Kidney (tissue), 14 donors: ENCODE measurements around the gene CABP5. TPM values are rescaled to one million over a fixed set of nuclear protein-coding genes. Genes with fewer than 3 reads are reported as not detected.

Experiments
- DNase-seq, 5 donors: peaks; one replicate each; pipeline ENCODE4 v3.0.0-alpha.2; 2013 to 2020
- FAIRE-seq: peaks from 2 replicates; lab custom pipeline; 2012; peaks lifted over from hg19 to GRCh38; lab: Jason Lieb, UNC
- H3K27ac ChIP-seq, 2 donors: one replicate each; pipeline ENCODE4 v1.7.0; 2013; ENCODE audit warnings: low read depth in 2 of 2, low read length in 2 of 2, inconsistent platforms in 1 of 2
- H3K27me3 ChIP-seq: one replicate; pipeline ENCODE4 v1.7.1; 2013; ENCODE audit warnings: low read length, inconsistent platforms; ENCODE audit not compliant: control insufficient read depth, insufficient read depth
- H3K36me3 ChIP-seq, 3 donors: one replicate each; pipeline versions ENCODE4 v1.7.0 to v1.7.1; 2013; ENCODE audit warnings: low read length in 3 of 3, control low read depth in 1 of 3, inconsistent platforms in 1 of 3; ENCODE audit not compliant: insufficient read depth in 3 of 3, control insufficient read depth in 2 of 3
- H3K4me1 ChIP-seq, 3 donors: one replicate each; pipeline versions ENCODE4 v1.7.0 to v1.7.1; 2013; ENCODE audit warnings: low read length in 3 of 3, inconsistent platforms in 1 of 3, low read depth in 1 of 3; ENCODE audit not compliant: control insufficient read depth in 2 of 3, insufficient read depth in 2 of 3
- H3K4me3 ChIP-seq, 3 donors: one replicate each; pipeline versions ENCODE4 v1.7.0 to v1.8.1; 2013; ENCODE audit warnings: low read length in 3 of 3, control low read depth in 1 of 3, inconsistent platforms in 1 of 3
- H3K9ac ChIP-seq, 3 donors: one replicate each; pipeline versions ENCODE4 v1.7.0 to v1.7.1; 2013; ENCODE audit warnings: low read length in 3 of 3, control low read depth in 1 of 3, inconsistent platforms in 1 of 3
- H3K9me3 ChIP-seq, 3 donors: one replicate each; pipeline versions ENCODE4 v1.7.0 to v1.7.1; 2013; ENCODE audit warnings: low read length in 3 of 3, control low read depth in 1 of 3, inconsistent platforms in 1 of 3; ENCODE audit not compliant: control insufficient read depth in 2 of 3, insufficient read depth in 1 of 3
- intact Hi-C: fragments of 100-400 bp; cut with DNase I; formaldehyde crosslinking; loops from one replicate; pipeline ENCODE4 v1.11.1; 2022
- polyA plus RNA-seq: library from polyadenylated mRNA; stranded (reverse); fragments of 350-450 nt; fragmentation: Illumina TruSeq; extraction: RNeasy Lipid Tissue Mini Kit (QIAGEN cat#74804); gene quantifications from one replicate; pipeline ENCODE4 v1.2.3, GENCODE V29; 2014; ENCODE audit warnings: low read depth, low replicate concordance; ENCODE audit not compliant: insufficient read depth
- total RNA-seq: library from RNA; stranded (reverse); fragmentation: NEBNext Ultra II Directional; extraction: Animal tissue kit (Norgen Biotek cat#: 25700); gene quantifications from one replicate; pipeline ENCODE4 v1.2.1, GENCODE V29; 2021
- TF ChIP-seq, protein P1 (sequence below): IDR thresholded peaks from 3 replicates; pipeline ENCODE4 v1.5.1; 2012; ENCODE audit warnings: mild to moderate bottlenecking, moderate library complexity, borderline replicate concordance; ENCODE audit not compliant: insufficient read depth; ENCODE audit errors: extremely low read depth
- donor health status: control.
- donor health status: control.
- donor health status: control.
- donor health status: control.
- donor health status: control.
- donor health status: DM: yes; HTN: yes; CAD: no.
- donor health status: Normal renal cell carcinoma (clear cell type).

CABP5 gene
- total and polyA plus RNA-seq, 2 donors from 2014 or later: not detected

DNA sequence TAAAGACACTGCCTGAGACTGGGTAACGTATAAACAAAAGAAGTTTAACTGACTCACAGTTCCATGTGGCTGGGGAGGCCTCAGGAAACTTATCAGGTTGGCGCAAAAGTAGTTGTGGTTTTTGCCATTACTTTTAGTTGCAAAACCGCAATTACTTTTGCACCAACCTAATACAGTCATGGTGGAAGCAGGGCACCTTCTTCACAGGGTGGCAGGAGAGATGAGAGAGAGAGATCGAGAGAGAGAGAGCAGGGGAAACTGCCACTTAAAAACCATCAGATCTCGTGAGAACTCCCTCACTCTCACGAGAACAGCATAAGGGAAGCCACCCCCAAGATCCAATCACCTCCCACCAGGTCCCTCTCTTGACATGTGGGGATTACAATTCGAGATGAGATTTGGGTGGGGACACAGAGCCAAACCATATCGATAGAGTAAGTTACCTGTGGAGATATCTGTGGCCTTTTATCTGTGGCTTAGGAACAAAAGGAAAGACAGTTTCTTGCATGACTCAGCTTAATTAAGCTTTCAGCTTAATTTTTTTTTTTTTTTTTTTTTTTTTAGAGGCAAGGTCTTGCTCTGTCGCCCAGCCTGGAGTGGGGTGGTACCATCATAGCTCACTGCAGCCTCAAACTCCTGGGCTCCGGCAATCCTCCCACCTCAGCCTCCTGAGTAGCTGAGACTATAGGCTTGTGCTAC is 7.6 kb upstream of the CABP5 start:
- Histone ChIP-seq H3K9ac (no peak overlapping the region), H3K36me3 (no peaks in the 10 kb centered on the region), H3K9me3 (no peaks in the 10 kb centered on the region), H3K4me3 (no peak overlapping the region), H3K4me1 (no peaks in the 10 kb centered on the region), H3K27ac (no peak overlapping the region), H3K27me3 (no peaks in the 10 kb centered on the region)
- TF ChIP-seq, protein P1, sequence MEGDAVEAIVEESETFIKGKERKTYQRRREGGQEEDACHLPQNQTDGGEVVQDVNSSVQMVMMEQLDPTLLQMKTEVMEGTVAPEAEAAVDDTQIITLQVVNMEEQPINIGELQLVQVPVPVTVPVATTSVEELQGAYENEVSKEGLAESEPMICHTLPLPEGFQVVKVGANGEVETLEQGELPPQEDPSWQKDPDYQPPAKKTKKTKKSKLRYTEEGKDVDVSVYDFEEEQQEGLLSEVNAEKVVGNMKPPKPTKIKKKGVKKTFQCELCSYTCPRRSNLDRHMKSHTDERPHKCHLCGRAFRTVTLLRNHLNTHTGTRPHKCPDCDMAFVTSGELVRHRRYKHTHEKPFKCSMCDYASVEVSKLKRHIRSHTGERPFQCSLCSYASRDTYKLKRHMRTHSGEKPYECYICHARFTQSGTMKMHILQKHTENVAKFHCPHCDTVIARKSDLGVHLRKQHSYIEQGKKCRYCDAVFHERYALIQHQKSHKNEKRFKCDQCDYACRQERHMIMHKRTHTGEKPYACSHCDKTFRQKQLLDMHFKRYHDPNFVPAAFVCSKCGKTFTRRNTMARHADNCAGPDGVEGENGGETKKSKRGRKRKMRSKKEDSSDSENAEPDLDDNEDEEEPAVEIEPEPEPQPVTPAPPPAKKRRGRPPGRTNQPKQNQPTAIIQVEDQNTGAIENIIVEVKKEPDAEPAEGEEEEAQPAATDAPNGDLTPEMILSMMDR: no peak
- FAIRE-seq: no peak
- no peak for DNase-seq
- intact Hi-C loops: no loop called here

DNA sequence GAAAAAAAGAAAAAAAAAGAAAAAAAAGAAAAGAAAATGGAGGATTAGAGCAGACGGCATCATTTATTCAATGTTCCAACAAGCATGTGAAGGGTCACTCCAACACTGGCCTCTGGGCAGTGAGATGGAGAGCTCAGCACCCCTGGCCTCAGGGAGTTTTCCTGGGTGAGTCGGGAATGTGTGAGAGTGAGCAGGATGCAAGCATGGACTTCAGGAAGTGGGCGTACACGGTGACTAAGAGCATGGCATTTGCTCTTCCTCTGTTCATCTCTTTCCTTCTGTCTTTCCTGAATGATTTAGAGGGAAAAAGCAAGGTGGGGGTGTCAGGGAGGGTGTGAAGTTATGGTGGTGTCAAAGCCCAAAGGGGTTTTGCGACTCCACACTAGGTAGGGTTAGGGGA is 682 bp upstream of the CABP5 start:
- no peaks in the 10 kb centered on the region for H3K36me3 ChIP-seq
- no peaks in the 10 kb centered on the region for H3K4me1 ChIP-seq
- no peak overlapping the region for H3K4me3 ChIP-seq
- H3K27me3 ChIP-seq: no peaks in the 10 kb centered on the region
- intact Hi-C loops: no loop called here
- H3K27ac ChIP-seq: no peak overlapping the region
- DNase-seq (no peak), FAIRE-seq (no peak)
- TF ChIP-seq, protein P1: no peak
- H3K9ac ChIP-seq: no peak overlapping the region
- no peaks in the 10 kb centered on the region for H3K9me3 ChIP-seq

DNA sequence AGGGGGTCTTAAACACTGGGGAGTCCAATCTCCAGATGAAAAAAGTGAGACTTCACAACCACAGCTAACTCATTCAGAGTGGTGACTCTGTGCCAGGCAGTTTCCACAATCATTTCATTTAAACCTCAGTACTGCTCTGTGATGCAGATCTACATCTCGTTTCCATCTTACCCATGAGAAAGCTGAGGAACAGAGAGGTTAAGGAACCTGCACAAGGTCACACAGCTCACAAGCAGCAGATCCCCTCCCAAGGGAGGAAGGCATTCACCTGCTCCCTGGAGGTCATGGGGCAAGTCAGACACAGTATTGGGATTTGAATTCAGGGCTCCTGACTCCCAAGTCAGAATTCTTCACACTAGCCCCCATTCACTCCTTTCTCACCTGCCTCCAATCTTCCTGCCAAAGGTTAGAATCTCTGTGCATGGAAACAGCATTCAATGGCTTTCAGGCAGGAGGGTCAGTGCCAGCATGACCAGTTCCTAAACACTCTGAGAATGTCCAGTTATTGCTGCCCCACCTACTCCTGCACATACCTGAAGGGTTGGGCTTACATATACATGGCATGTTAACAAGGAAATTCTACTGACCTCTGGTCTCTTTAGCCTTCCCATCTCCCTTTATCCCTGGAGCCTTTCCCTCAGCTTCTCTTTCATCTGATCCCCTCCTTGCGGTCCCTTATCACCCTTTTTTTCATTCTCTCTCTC is 1.9 kb downstream of the CABP5 start:
- no peaks in the 10 kb centered on the region for H3K9me3 ChIP-seq
- DNase-seq: no peak
- H3K4me3 ChIP-seq: no peak overlapping the region

More for the DNA sequence above, 1.9 kb downstream of the CABP5 start:
- H3K4me1 ChIP-seq: no peaks in the 10 kb centered on the region
- H3K27ac ChIP-seq: no peak overlapping the region
- intact Hi-C loops: no loop called here
- H3K27me3 ChIP-seq: no peaks in the 10 kb centered on the region
- no peak overlapping the region for H3K9ac ChIP-seq
- no peaks in the 10 kb centered on the region for H3K36me3 ChIP-seq
- FAIRE-seq: no peak
- TF ChIP-seq, protein P1: no peak
